GM19238 (cell line): ENCODE results near the gene RPLP2.
A peak's percentile ranks its signal among the peaks of the same experiment; 100 is the strongest.

Source experiments
- DNase-seq: peaks from one replicate; pipeline ENCODE4 v3.0.0; 2011; ENCODE audit warnings: low spot score; ENCODE audit not compliant: insufficient read length

RPLP2 gene

GRCh38 chr11:823441-824291 lies 13.9 kb downstream of the RPLP2 start:
- DNase-seq: no peak

- no peak for DNase-seq
These were observed 14.6 kb downstream of the RPLP2 start for GRCh38 chr11:824292-824880.

- DNase-seq: no peak
These were observed 15.2 kb downstream of the RPLP2 start for GRCh38 chr11:824942-825341.

- no peak for DNase-seq
These were observed 15.8 kb downstream of the RPLP2 start for GRCh38 chr11:825366-826226.

- DNase-seq: no peak
These were observed 16.5 kb downstream of the RPLP2 start for GRCh38 chr11:826227-826621.

GRCh38 chr11:826836-827145 lies 17.0 kb downstream of the RPLP2 start:
- no peak for DNase-seq

- peak; percentile 70 for DNase-seq
These were observed 17.6 kb downstream of the RPLP2 start for GRCh38 chr11:827146-827896.

GRCh38 chr11:827897-828192 lies 18.1 kb downstream of the RPLP2 start, which contains the start of gene CRACR2B:
TSS of gene CRACR2B (plus strand) at chr11:827919. CDS start at chr11:828608, 689 bp downstream.
- DNase-seq: no peak

- no peak for DNase-seq
These were observed 18.9 kb downstream of the RPLP2 start for GRCh38 chr11:828506-829175.

GRCh38 chr11:829176-829846 lies 19.5 kb downstream of the RPLP2 start:
- DNase-seq: no peak

GRCh38 chr11:829847-830294 lies 20.1 kb downstream of the RPLP2 start:
- DNase-seq: no peak

GRCh38 chr11:830295-831117 lies 20.7 kb downstream of the RPLP2 start:
- peak; percentile 84 for DNase-seq

GRCh38 chr11:831118-831864 lies 21.5 kb downstream of the RPLP2 start:
- no peak for DNase-seq

- no peak for DNase-seq
These were observed 22.3 kb downstream of the RPLP2 start for GRCh38 chr11:831961-832528.

- DNase-seq: peak; percentile 75
These were observed 22.9 kb downstream of the RPLP2 start, which contains the start of gene CD151 for GRCh38 chr11:832529-833113. TSS of gene CD151 (plus strand) at chr11:832952. CDS start at chr11:836070, 3,118 bp downstream.

- no peak for DNase-seq
These were observed 23.5 kb downstream of the RPLP2 start for GRCh38 chr11:833114-833791.

- no peak for DNase-seq
These were observed 24.1 kb downstream of the RPLP2 start for GRCh38 chr11:833849-834311.
